HepG2 (cell line): Measurements from ENCODE around the gene MTHFSD.

Experiments
- FOXP4 ChIP-seq: sonication (generic); formaldehyde crosslinking; IDR thresholded peaks from 2 replicates; pipeline ENCODE4 v1.4.0; 2020; ENCODE audit warnings: missing genetic modification reagents
- HNRNPLL ChIP-seq: fragments of 200-400 bp; formaldehyde crosslinking; IDR thresholded peaks from 2 replicates; pipeline ENCODE4 v1.6.1; 2017; ENCODE audit warnings: mild to moderate bottlenecking, low read depth, low read length; ENCODE audit not compliant: poor library complexity, severe bottlenecking
- TOPORS ChIP-seq: sonication (generic); formaldehyde crosslinking; IDR thresholded peaks from 2 replicates; pipeline ENCODE4 v1.8.0; 2023; ENCODE audit warnings: mild to moderate bottlenecking, missing genetic modification reagents
- ZNF33A ChIP-seq: sonication (generic); formaldehyde crosslinking; IDR thresholded peaks from 2 replicates; pipeline ENCODE4 v1.5.1; 2020; ENCODE audit warnings: missing genetic modification reagents, mild to moderate bottlenecking, moderate library complexity, borderline replicate concordance

- no peak for TF ChIP-seq TOPORS (CRISPR knock-in tag)
- no peak for TF ChIP-seq ZNF33A (CRISPR knock-in tag)
- TF ChIP-seq HNRNPLL: no peak
- no peak for TF ChIP-seq FOXP4 (CRISPR knock-in tag)
These were observed 19.6 kb upstream of the MTHFSD start for GRCh38 chr16:86574646-86575045.
